MG63 (cell line): Measurements from ENCODE around the gene ORC4. TPM values are rescaled to one million over a fixed set of nuclear protein-coding genes. Genes with fewer than 3 reads are reported as not detected.

ENCODE experiments used
- DNase-seq: peaks from one replicate; pipeline ENCODE4 v3.0.0-alpha.2; 2020
- H3K27me3 ChIP-seq: fragments of 250-450 bp; sonication (Bioruptor Pico); 2 replicates; pipeline ENCODE4 v1.5.1; 2020; ENCODE audit warnings: mild to moderate bottlenecking, moderate library complexity
- H3K36me3 ChIP-seq: fragments of 250-450 bp; sonication (Bioruptor Pico); 2 replicates; pipeline ENCODE4 v1.5.1; 2020; ENCODE audit warnings: mild to moderate bottlenecking, moderate library complexity
- H3K4me3 ChIP-seq: fragments of 250-450 bp; sonication (Bioruptor Pico); 2 replicates; pipeline ENCODE4 v1.5.1; 2020; ENCODE audit warnings: mild to moderate bottlenecking, moderate library complexity
- H3K9me3 ChIP-seq: fragments of 250-450 bp; sonication (Bioruptor Pico); 2 replicates; pipeline ENCODE4 v1.5.1; 2020; ENCODE audit warnings: mild to moderate bottlenecking, moderate library complexity
- total RNA-seq: library from RNA; depleted of rRNA; stranded (reverse); fragments of >200 nt; shearing (Covaris generic); gene quantifications from 2 replicates; pipeline ENCODE4 v1.2.3, GENCODE V29; 2014; ENCODE audit warnings: low replicate concordance

ORC4 gene
- total RNA-seq, 1 experiment from 2014 or later, result 15.9 TPM

GRCh38 chr2:147989809-147990403 is 30.6 kb downstream of the ORC4 start:
- Histone ChIP-seq H3K4me3 (no peak overlapping the region), H3K36me3 (no peaks in the 10 kb centered on the region), H3K9me3 (no peaks in the 10 kb centered on the region), H3K27me3 (no peaks in the 10 kb centered on the region)
- no peak for DNase-seq

GRCh38 chr2:147989102-147989501 is 31.4 kb downstream of the ORC4 start:
- Histone ChIP-seq H3K9me3 (no peaks in the 10 kb centered on the region), H3K4me3 (no peak overlapping the region), H3K36me3 (no peaks in the 10 kb centered on the region), H3K27me3 (no peaks in the 10 kb centered on the region)
- no peak for DNase-seq

- Histone ChIP-seq H3K9me3 (no peaks in the 10 kb centered on the region), H3K4me3 (no peak overlapping the region), H3K36me3 (no peaks in the 10 kb centered on the region), H3K27me3 (no peaks in the 10 kb centered on the region)
- DNase-seq, result no peak
Observed at GRCh38 chr2:147980940-147981528, 39.5 kb downstream of the ORC4 start.

- no peaks in the 10 kb centered on the region for H3K9me3 ChIP-seq
- no peak for DNase-seq
Observed at GRCh38 chr2:147977679-147978078, 42.9 kb downstream of the ORC4 start.

GRCh38 chr2:147976102-147976501 is 44.4 kb downstream of the ORC4 start:
- Histone ChIP-seq H3K27me3 (no peaks in the 10 kb centered on the region), H3K9me3 (no peaks in the 10 kb centered on the region), H3K36me3 (peaks cover 5% of the 10 kb centered on the region; the same call in 1 of the 2 replicates), H3K4me3 (no peak overlapping the region)
- DNase-seq, result no peak

More at GRCh38 chr2:147977679-147978078, 42.9 kb downstream of the ORC4 start:
- Histone ChIP-seq H3K27me3 (no peaks in the 10 kb centered on the region), H3K4me3 (no peak overlapping the region), H3K36me3 (no peaks in the 10 kb centered on the region)

- Histone ChIP-seq H3K9me3 (no peaks in the 10 kb centered on the region; the same call in 1 of the 2 replicates), H3K36me3 (peaks cover 15% of the 10 kb centered on the region), H3K27me3 (no peaks in the 10 kb centered on the region), H3K4me3 (no peak overlapping the region)
- no peak for DNase-seq
Observed at GRCh38 chr2:147968571-147968970, 52.0 kb downstream of the ORC4 start.

GRCh38 chr2:147952118-147952517 is 68.4 kb downstream of the ORC4 start:
- no peaks in the 10 kb centered on the region for H3K27me3 ChIP-seq
- H3K36me3 ChIP-seq, result 0 out of 2 replicates have a peak, but pooled peaks cover 6% of the 10 kb centered on the region
- no peak overlapping the region for H3K4me3 ChIP-seq
- no peaks in the 10 kb centered on the region for H3K9me3 ChIP-seq
- DNase-seq, result no peak

GRCh38 chr2:147945660-147946059 is 74.9 kb downstream of the ORC4 start:
- Histone ChIP-seq H3K27me3 (no peaks in the 10 kb centered on the region), H3K4me3 (no peak overlapping the region), H3K9me3 (no peaks in the 10 kb centered on the region), H3K36me3 (no peaks in the 10 kb centered on the region; the same call in 1 of the 2 replicates)
- DNase-seq, result no peak

- no peaks in the 10 kb centered on the region for H3K9me3 ChIP-seq
- H3K4me3 ChIP-seq, result no peak overlapping the region
- H3K27me3 ChIP-seq, result no peaks in the 10 kb centered on the region
- H3K36me3 ChIP-seq, result peaks cover 27% of the 10 kb centered on the region
- no peak for DNase-seq
Observed at GRCh38 chr2:147939313-147939712, 81.2 kb downstream of the ORC4 start.

GRCh38 chr2:147937744-147938349 is 82.7 kb downstream of the ORC4 start:
- DNase-seq, result no peak
- no peak overlapping the region for H3K4me3 ChIP-seq
- H3K27me3 ChIP-seq, result no peaks in the 10 kb centered on the region
- H3K36me3 ChIP-seq, result peaks cover 37% of the 10 kb centered on the region
- H3K9me3 ChIP-seq, result no peaks in the 10 kb centered on the region

- Histone ChIP-seq H3K27me3 (no peaks in the 10 kb centered on the region), H3K9me3 (no peaks in the 10 kb centered on the region), H3K36me3 (peaks cover 43% of the 10 kb centered on the region), H3K4me3 (no peak overlapping the region)
- no peak for DNase-seq
Observed at GRCh38 chr2:147934881-147935620, 85.5 kb downstream of the ORC4 start.

- no peak for DNase-seq
- Histone ChIP-seq H3K9me3 (no peaks in the 10 kb centered on the region), H3K36me3 (peaks cover 43% of the 10 kb centered on the region), H3K4me3 (no peak overlapping the region), H3K27me3 (no peaks in the 10 kb centered on the region)
Observed at GRCh38 chr2:147933931-147934330, 86.6 kb downstream of the ORC4 start.

- H3K4me3 ChIP-seq, result no peak overlapping the region
Observed at GRCh38 chr2:147927053-147927588, 93.4 kb downstream of the ORC4 start.

GRCh38 chr2:147925886-147926285 is 94.7 kb downstream of the ORC4 start:
- DNase-seq, result no peak
- Histone ChIP-seq H3K36me3 (peaks cover 5% of the 10 kb centered on the region), H3K9me3 (no peaks in the 10 kb centered on the region), H3K4me3 (no peak overlapping the region), H3K27me3 (no peaks in the 10 kb centered on the region)

More at GRCh38 chr2:147927053-147927588, 93.4 kb downstream of the ORC4 start:
- Histone ChIP-seq H3K36me3 (peaks cover 5% of the 10 kb centered on the region; the same call in 1 of the 2 replicates), H3K27me3 (no peaks in the 10 kb centered on the region), H3K9me3 (no peaks in the 10 kb centered on the region)
- DNase-seq, result no peak

- peaks cover 5% of the 10 kb centered on the region for H3K36me3 ChIP-seq
Observed at GRCh38 chr2:147924647-147925046, 95.9 kb downstream of the ORC4 start.

GRCh38 chr2:147923846-147924245 is 96.7 kb downstream of the ORC4 start:
- Histone ChIP-seq H3K9me3 (no peaks in the 10 kb centered on the region), H3K4me3 (no peak overlapping the region), H3K27me3 (no peaks in the 10 kb centered on the region), H3K36me3 (peaks cover 5% of the 10 kb centered on the region)
- no peak for DNase-seq

More at GRCh38 chr2:147924647-147925046, 95.9 kb downstream of the ORC4 start:
- no peaks in the 10 kb centered on the region for H3K27me3 ChIP-seq
- no peak for DNase-seq
- no peaks in the 10 kb centered on the region for H3K9me3 ChIP-seq
- H3K4me3 ChIP-seq, result no peak overlapping the region

- no peak overlapping the region for H3K4me3 ChIP-seq
- no peaks in the 10 kb centered on the region for H3K9me3 ChIP-seq
- H3K27me3 ChIP-seq, result no peaks in the 10 kb centered on the region
- no peak for DNase-seq
- H3K36me3 ChIP-seq, result peaks cover 8% of the 10 kb centered on the region
Observed at GRCh38 chr2:147917161-147917560, 103.4 kb downstream of the ORC4 start.
